ENCODE results near the gene DIPK1B. TPM values are rescaled to one million over a fixed set of nuclear protein-coding genes. Genes with fewer than 3 reads are reported as not detected.

The DIPK1B gene
- total RNA-seq, 2 donors from 2014 or later, result 4.8 to 6.9 TPM

DNA sequence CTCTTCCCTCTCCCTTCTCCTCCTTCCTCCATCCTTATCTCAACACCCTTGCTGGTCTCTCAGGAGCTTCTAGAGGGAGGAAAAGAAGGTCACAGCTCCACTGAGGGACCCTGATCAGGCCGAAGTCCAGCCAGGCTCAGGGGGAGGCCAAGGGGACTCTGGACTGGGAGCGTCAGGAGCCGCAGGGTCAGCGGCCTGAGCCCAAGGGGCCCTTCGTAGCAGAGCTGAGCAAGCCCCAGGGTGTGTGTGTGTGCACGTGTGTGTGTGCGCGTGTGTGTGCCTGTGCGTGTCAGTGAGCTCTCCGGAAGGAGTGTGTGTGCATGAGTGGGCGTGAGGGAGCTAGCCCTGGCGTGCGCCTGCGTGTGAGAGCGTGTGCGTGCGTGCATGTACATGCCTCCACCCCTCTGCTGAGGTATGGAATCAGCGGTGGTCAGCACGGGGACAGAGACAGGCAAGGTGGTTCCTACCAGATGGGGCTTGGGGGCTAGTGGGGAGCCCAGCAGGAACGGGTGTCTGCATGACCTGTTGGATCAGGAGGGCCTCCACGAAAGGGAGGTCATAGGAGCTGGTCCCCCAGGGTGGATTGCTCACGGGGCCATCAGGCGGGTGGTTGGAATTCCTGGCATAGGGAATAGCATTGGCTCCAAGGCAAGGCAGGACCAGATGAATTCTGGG lies 15.1 kb upstream of the DIPK1B start:
- TF ChIP-seq CTCF (IDR thresholded peaks at IDR 0.05), result no peak
- no peak overlapping the region for H3K4me3 ChIP-seq
- H3K36me3 ChIP-seq, result no peaks in the 10 kb centered on the region
- no peaks in the 10 kb centered on the region for H3K4me1 ChIP-seq (ENCODE audit: control insufficient read depth in 1 of 2, low read depth in 2 of 2)
- DNase-seq (ENCODE audit: low spot score) (no peak), ATAC-seq (ENCODE audit: insufficient number of reproducible peaks, low FRiP score, low read depth) (no peak)
- no peaks in the 10 kb centered on the region for H3K27me3 ChIP-seq (replicated peaks; ENCODE audit: insufficient read depth)
- no peaks in the 10 kb centered on the region for H3K9me3 ChIP-seq
- no peak overlapping the region for H3K27ac ChIP-seq

- Histone ChIP-seq H3K9me3 (no peaks in the 10 kb centered on the region), H3K36me3 (no peaks in the 10 kb centered on the region), H3K4me1 (ENCODE audit: control insufficient read depth in 1 of 2, low read depth in 2 of 2) (no peaks in the 10 kb centered on the region), H3K4me3 (no peak overlapping the region), H3K27ac (no peak overlapping the region), H3K27me3 (replicated peaks; ENCODE audit: insufficient read depth) (no peaks in the 10 kb centered on the region)
- TF ChIP-seq CTCF (IDR thresholded peaks at IDR 0.05), result no peak
- ATAC-seq (ENCODE audit: insufficient number of reproducible peaks, low FRiP score, low read depth) (no peak), DNase-seq (ENCODE audit: low spot score) (no peak)
Measured at GRCh38 chr9:136697821-136698526, 14.4 kb upstream of the DIPK1B start.

DNA sequence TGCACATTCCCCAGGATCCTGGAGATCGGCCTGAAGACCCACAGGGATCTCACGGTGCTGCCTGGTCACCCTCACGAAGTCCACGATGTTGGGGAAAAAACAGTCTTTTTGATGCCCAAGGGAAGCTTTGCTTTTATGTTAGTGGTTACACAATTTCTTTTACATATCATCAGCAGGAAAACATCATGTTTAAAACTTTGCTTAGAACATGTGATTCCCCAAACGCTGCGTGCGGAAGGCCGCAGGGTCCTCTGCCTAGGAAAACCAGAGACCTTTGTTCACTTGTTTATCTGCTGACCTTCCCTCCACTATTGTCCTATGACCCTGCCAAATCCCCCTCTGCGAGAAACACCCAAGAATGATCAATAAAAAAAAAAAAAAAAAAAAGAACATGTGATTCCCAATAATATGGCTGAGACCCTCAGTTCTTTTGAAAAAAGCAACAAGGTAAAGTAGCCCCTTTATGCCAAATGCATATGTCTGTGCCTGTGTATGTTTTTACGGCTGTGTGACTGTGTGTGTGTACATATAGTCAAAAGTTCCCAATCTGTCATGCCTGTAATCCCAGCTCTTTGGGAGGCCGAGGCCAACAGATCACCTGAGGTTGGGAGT lies 13.6 kb upstream of the DIPK1B start:
- Histone ChIP-seq H3K27ac (no peak overlapping the region), H3K9me3 (no peaks in the 10 kb centered on the region), H3K4me3 (no peak overlapping the region), H3K4me1 (ENCODE audit: control insufficient read depth in 1 of 2, low read depth in 2 of 2) (no peaks in the 10 kb centered on the region), H3K27me3 (replicated peaks; ENCODE audit: insufficient read depth) (no peaks in the 10 kb centered on the region), H3K36me3 (no peaks in the 10 kb centered on the region)
- DNase-seq (ENCODE audit: low spot score), result no peak
- no peak for TF ChIP-seq CTCF (IDR thresholded peaks at IDR 0.05)
- no peak for ATAC-seq (ENCODE audit: insufficient number of reproducible peaks, low FRiP score, low read depth)

GRCh38 chr9:136700304-136700703 lies 12.1 kb upstream of the DIPK1B start:
- Histone ChIP-seq H3K27me3 (replicated peaks; ENCODE audit: insufficient read depth) (no peaks in the 10 kb centered on the region), H3K4me3 (no peak overlapping the region), H3K27ac (no peak overlapping the region), H3K9me3 (no peaks in the 10 kb centered on the region), H3K4me1 (ENCODE audit: control insufficient read depth in 1 of 2, low read depth in 2 of 2) (no peaks in the 10 kb centered on the region), H3K36me3 (no peaks in the 10 kb centered on the region)
- DNase-seq (ENCODE audit: low spot score), result no peak
- TF ChIP-seq CTCF (IDR thresholded peaks at IDR 0.05), result no peak
- no peak for ATAC-seq (ENCODE audit: insufficient number of reproducible peaks, low FRiP score, low read depth)

DNA sequence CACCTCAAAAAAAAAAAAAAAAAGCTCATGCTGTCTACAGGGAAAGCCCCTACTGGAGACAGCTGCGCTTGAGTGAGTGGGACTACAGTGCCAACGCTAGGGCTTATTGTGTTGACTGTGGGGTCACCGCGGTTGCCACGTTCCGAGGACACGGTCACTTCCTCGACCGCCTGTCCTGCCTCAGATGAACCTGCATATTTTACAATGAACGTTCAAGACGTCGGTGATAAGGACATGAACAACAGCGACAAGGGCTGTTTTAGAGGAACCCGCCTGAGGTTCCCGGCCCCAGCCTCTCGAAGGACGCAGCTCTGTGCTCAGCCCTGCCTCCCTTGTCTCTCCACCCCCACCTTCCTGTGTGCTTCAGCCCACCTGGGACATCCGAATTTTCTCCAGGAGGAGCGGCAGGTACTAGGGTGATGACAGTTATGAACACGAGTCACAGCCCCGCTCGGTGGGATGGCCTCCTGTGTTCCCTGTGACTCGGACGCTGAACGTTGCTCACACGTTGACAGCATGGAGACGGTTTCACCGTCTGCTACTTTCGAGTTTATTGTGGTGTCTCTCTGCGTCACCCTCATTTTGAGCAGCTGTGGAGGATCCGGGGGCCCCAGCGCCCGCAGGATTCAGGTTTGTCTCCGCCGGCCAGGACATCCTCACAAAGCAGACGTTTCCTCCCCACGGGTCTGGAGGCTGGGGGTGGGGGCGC lies 11.3 kb upstream of the DIPK1B start:
- no peak for TF ChIP-seq CTCF (IDR thresholded peaks at IDR 0.05)
- Histone ChIP-seq H3K27ac (no peak overlapping the region), H3K27me3 (replicated peaks; ENCODE audit: insufficient read depth) (no peaks in the 10 kb centered on the region), H3K4me3 (no peak overlapping the region), H3K9me3 (no peaks in the 10 kb centered on the region), H3K36me3 (no peaks in the 10 kb centered on the region), H3K4me1 (ENCODE audit: control insufficient read depth in 1 of 2, low read depth in 2 of 2) (no peaks in the 10 kb centered on the region)
- ATAC-seq (ENCODE audit: insufficient number of reproducible peaks, low FRiP score, low read depth) (no peak), DNase-seq (ENCODE audit: low spot score) (no peak)

Data from thoracic aorta (tissue), 2 donors.